ENCODE data around the gene RYK.
"Not testable (repeated sequence)": the region's sequence is repeated elsewhere in the genome, so short reads cannot be mapped to it uniquely, and the experiment has no call there.

RYK gene

GRCh38 chr3:134216191-134216764 lies 34.4 kb downstream of the RYK start:
- DNase-seq = peak in 1 of 14 donors; percentile 68

GRCh38 chr3:134214239-134214638 lies 36.4 kb downstream of the RYK start:
- DNase-seq = no peak

- DNase-seq = peak; percentile 5 to 76 (median 37)
These were observed 37.5 kb downstream of the RYK start for GRCh38 chr3:134212967-134213665.

GRCh38 chr3:134211797-134212196 lies 38.9 kb downstream of the RYK start:
- no peak for DNase-seq

- peak in 1 of 14 donors; percentile 62 for DNase-seq
These were observed 45.2 kb downstream of the RYK start for GRCh38 chr3:134205451-134205850.

DNA sequence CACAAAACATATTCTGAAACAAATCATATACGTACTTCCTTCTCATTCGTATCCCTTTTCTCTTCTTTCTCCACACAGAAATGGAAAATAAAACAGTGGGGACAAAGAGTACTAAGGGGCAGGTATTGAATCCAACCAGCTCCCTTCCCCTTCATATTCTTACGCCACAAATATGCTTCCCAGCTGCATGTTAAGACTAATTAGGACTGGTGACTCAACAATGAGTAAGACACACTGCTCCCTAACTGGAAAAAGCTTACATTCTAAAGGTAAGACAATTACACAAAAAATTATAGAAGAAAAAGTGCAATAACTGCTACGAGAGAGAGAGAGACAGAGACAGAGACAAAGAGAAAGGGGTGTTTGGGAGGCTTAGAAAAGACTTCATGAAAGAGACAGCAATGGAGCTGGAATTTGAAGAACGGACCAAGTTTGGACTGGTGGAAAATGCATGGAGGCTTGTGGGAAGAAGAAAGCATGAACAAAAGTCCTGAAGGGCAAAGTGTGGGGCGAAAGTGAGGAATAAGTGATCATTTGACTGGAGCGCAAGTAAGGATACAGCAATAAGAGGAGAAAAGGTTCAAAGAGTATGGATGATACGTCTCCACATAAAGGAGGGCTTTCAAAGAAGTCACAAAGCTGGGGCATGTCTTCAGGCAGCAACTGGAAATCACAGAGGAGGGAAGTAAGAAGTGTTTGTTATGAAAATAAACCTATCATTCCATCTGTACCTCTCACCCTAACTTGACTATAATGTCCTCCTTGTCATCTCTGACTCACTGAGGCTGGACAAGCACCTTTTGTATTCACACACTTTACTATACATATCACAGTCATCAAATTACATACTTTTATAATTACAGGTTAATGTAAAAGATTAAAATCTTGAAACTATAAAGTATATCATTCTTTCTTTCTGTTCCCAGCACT lies 49.2 kb downstream of the RYK start:
- no peak for DNase-seq

GRCh38 chr3:134199880-134200279 lies 50.8 kb downstream of the RYK start:
- DNase-seq = not testable (repeated sequence)

DNA sequence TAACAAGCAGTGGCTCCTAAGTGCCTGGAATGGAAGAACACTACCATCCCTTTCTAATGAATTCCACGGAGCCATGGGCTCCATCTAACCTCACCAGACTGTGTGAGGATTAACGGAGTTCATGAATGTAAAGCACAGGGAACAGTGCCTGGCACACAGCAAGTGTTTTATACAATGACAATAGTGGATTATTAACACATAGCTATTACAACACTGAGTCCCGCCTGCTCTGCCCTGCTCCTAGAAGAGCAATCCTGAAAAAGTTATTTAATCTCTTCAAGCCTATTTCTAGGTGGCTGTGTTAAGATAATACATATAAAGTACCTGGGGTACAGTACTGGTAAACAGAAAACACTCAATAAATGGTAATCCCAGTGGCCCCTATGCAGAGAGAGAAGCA lies 51.4 kb downstream of the RYK start:
- no peak for DNase-seq

GRCh38 chr3:134198414-134198813 lies 52.2 kb downstream of the RYK start:
- no peak for DNase-seq

GRCh38 chr3:134197681-134198261 lies 52.9 kb downstream of the RYK start:
- DNase-seq = peak in 2 of 14 donors; percentile 4 to 15

DNA sequence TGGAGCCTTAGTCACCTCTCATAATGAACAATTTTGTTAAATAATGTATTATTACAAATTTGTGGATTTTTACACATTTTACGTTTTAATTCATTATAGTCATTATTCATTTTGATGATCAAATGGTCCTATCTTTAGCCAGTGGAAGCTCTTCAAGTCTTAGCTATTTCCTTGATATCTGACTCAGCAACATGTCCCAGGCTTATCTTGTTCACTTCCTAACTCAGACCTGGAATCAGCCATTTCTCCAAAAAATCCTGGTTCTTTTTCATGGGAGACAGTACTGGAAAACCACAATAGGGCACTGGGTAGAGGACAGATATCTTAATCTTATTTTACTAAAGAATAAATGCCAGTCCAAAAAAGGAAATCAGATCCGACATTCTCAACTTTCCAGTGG lies 56.4 kb downstream of the RYK start:
- no peak for DNase-seq

DNA sequence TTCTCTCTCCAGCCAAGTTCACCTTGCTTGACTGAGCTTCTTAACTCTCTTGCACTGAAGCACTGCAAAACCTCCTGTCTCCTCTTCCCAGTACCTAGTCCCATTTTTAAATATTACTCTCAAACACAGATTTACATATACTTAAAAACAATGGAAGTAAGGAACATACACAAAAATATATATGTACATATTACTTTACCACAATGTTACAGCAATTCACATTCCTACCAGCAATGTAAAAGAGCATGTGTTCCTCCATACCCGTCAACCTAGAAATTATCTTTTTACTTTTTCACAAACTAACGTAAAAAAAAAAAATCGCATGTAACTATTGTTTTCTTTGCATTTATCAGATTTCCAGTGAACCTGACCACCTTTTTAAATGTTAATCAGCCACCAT lies 60.4 kb downstream of the RYK start:
- DNase-seq = no peak

DNA sequence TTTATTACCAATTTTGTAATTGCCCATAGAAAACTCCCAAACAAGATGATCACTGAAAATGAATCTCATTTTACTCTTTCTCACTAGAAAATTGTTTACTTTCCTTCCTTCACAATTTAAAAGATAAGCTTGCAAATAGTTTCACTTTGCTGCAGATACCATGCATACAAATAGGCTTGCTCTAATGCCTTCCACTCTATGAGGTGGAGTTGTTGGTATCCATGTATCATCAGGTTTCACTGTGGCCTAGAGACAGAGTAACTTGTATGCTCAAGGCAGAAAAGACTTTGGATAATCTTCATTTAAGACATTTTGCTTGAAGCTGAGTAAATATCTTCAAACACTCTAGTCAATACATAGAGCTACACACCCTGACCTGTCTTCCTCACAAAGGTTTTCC lies 60.8 kb downstream of the RYK start:
- DNase-seq = no peak

GRCh38 chr3:134186391-134186790 lies 64.3 kb downstream of the RYK start:
- DNase-seq = no peak

GRCh38 chr3:134180761-134181160 lies 69.9 kb downstream of the RYK start:
- DNase-seq = no peak

DNA sequence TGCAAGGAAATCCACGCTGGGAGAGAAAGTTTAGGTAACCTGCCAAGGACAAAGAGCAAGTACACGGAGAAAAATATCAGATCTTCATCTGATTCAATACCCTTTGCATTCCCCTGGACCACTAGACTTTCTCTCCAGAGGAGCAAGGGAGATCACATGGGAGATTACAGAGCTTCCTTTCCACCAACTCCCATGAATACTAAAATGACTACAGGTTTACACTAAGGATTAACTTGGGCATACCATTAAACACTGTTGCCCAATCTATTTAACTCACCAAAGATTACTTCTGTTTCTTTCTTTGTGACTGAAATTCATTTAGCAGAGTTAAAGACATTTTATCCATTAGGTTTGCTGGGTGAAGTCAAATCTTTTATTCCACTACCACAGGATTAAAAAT lies 71.2 kb downstream of the RYK start:
- no peak for DNase-seq

GRCh38 chr3:134163096-134163495 lies 87.6 kb downstream of the RYK start:
- no peak for DNase-seq

DNA sequence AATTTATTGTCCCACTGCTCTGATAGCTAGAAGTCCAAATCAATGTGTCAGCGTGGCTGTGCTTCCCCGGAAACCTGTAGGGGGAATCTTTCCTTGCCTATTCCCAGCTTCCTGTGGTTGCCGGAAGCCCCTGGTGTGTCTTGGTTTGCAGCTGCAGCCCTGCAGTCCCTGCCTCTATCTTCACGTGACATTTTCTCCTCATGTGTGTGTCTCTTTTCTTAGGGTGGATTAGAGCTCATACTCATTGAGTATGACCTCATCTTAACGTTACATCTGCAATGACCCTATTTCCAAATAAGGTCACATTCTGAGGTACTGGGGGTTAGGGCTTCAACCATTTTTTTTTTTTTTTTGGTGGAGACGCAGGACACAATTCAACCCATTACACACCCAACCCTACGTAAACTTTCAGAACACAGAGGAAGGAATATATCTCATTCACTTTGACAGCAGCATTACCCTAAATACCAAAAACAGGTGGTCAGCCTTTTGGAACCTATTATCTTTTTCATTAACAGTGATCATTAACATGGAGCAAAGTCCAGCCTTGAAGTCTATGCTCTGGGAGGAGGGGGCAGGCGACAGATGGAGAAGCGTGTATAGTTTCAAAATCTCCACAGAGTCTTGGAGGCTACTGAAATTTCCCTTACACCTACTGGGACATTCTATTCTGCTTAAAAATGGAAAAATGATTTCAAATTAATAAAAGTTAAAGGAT lies 88.6 kb downstream of the RYK start:
- DNase-seq = no peak

- no peak for DNase-seq
These were observed 95.2 kb downstream of the RYK start for GRCh38 chr3:134155446-134155845.

GRCh38 chr3:134153761-134154160 lies 96.9 kb downstream of the RYK start:
- DNase-seq = no peak

DNA sequence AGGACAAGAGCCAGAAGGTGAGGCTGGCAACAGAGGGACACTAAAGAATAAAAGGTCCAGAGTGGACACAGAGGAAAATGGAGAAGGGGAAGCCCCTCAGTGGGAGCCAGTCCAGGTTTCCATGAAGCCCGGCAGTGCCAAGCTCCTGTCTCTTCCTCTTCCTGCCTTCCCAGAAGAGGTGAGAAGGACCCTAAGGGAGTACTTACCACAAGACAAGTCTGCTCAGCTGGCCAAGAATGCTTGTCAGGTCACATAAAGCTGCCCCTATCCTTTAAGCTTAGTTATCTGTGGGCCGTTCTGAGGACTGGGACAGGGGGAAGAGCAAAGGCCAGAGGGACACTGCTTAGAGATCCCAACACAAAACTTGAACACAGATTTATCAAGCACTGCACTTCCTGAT lies 100.2 kb downstream of the RYK start:
- no peak for DNase-seq

- no peak for DNase-seq
These were observed 101.4 kb downstream of the RYK start for GRCh38 chr3:134149286-134149685.

All from C1 segment of cervical spinal cord (tissue), 14 donors.